Measurements from ENCODE around the gene NME3. TPM values are rescaled to one million over a fixed set of nuclear protein-coding genes. Genes with fewer than 3 reads are reported as not detected.
A peak's percentile ranks its signal among the peaks of the same experiment; 100 is the strongest.

Gene NME3
- total RNA-seq, 1 experiment from 2014 or later, result 42.0 TPM

GRCh38 chr16:1781758-1782407 is 10.5 kb upstream of the NME3 start:
- DNase-seq (ENCODE audit: extremely low read depth, low read depth), result no peak

GRCh38 chr16:1781254-1781653 is 9.9 kb upstream of the NME3 start:
- DNase-seq (ENCODE audit: extremely low read depth, low read depth), result no peak

GRCh38 chr16:1780677-1781072 is 9.3 kb upstream of the NME3 start:
- no peak for DNase-seq (ENCODE audit: extremely low read depth, low read depth)

GRCh38 chr16:1779741-1780676 is 8.7 kb upstream of the NME3 start:
- no peak for DNase-seq (ENCODE audit: extremely low read depth, low read depth)

- no peak for DNase-seq (ENCODE audit: extremely low read depth, low read depth)
Measured at GRCh38 chr16:1779234-1779701, 7.9 kb upstream of the NME3 start.

GRCh38 chr16:1778200-1779179 is 7.1 kb upstream of the NME3 start:
- no peak for DNase-seq (ENCODE audit: extremely low read depth, low read depth)

- no peak for DNase-seq (ENCODE audit: extremely low read depth, low read depth)
Measured at GRCh38 chr16:1777375-1778199, 6.2 kb upstream of the NME3 start.

- no peak for DNase-seq (ENCODE audit: extremely low read depth, low read depth)
Measured at GRCh38 chr16:1776991-1777374, 5.6 kb upstream of the NME3 start.

GRCh38 chr16:1776672-1776955 is 5.3 kb upstream of the NME3 start:
- no peak for DNase-seq (ENCODE audit: extremely low read depth, low read depth)

- no peak for DNase-seq (ENCODE audit: extremely low read depth, low read depth)
Measured at GRCh38 chr16:1775846-1776671, 4.7 kb upstream of the NME3 start.

GRCh38 chr16:1775006-1775845 is 3.9 kb upstream of the NME3 start:
- no peak for DNase-seq (ENCODE audit: extremely low read depth, low read depth)

- no peak for DNase-seq (ENCODE audit: extremely low read depth, low read depth)
Measured at GRCh38 chr16:1774448-1774780, 3.1 kb upstream of the NME3 start.

- DNase-seq (ENCODE audit: extremely low read depth, low read depth), result no peak
Measured at GRCh38 chr16:1773703-1774447, 2.5 kb upstream of the NME3 start.

- DNase-seq (ENCODE audit: extremely low read depth, low read depth), result peak; percentile 79
Measured at GRCh38 chr16:1772908-1773702, 1.8 kb upstream of the NME3 start, which contains the start of gene MRPS34. TSS of gene MRPS34 (minus strand) at chr16:1773134. CDS start at chr16:1773119, 15 bp downstream.

GRCh38 chr16:1772362-1772907 is 1.1 kb upstream of the NME3 start, which contains the start of gene EME2:
TSS of gene EME2 (plus strand) at chr16:1772810. CDS start at chr16:1773228, 418 bp downstream.
- DNase-seq (ENCODE audit: extremely low read depth, low read depth), result no peak

- DNase-seq (ENCODE audit: extremely low read depth, low read depth), result no peak
Measured at GRCh38 chr16:1771864-1772361, 570 bp upstream of the NME3 start.
